OCI-LY3 (cell line): ENCODE data around the gene AMBRA1.

Experiments
- H2AFZ ChIP-seq: fragments of 200-600, 300-600 bp; shearing (Covaris generic); 2 replicates; pipeline ENCODE4 v1.6.0; 2014; ENCODE audit warnings: antibody characterized with exemption, low read depth, low read length
- H3K27ac ChIP-seq: fragments of 200-600, 300-600 bp; sonication (generic); 2 replicates; pipeline ENCODE4 v1.5.1; 2014; ENCODE audit warnings: mild to moderate bottlenecking, low read length, moderate library complexity, mixed read lengths
- H3K27me3 ChIP-seq: fragments of 200-600, 300-600 bp; sonication (generic); 2 replicates; pipeline ENCODE4 v1.6.1; 2014; ENCODE audit warnings: low read depth, low read length, mixed read lengths
- H3K36me3 ChIP-seq: fragments of 200-600, 300-600 bp; sonication (generic); replicated peaks from 2 replicates; pipeline ENCODE3; 2014; ENCODE audit warnings: low read depth, low read length, mixed read lengths
- H3K4me1 ChIP-seq: fragments of 300-600, 200-600 bp; sonication (generic); 2 replicates; pipeline ENCODE4 v1.6.1; 2014; ENCODE audit warnings: low read length, mixed read lengths
- H3K4me2 ChIP-seq: fragments of 200-600, 300-600 bp; sonication (generic); 2 replicates; pipeline ENCODE4 v1.6.1; 2014; ENCODE audit warnings: low read length, mixed read lengths
- H3K4me3 ChIP-seq: fragments of 300-600, 200-600 bp; sonication (generic); 2 replicates; pipeline ENCODE4 v1.5.1; 2014; ENCODE audit warnings: antibody characterized with exemption, mild to moderate bottlenecking, low read length, moderate library complexity
- H3K79me2 ChIP-seq: fragments of 300-600, 200-600 bp; shearing (Covaris generic); 2 replicates; pipeline ENCODE4 v1.6.1; 2014; ENCODE audit warnings: mild to moderate bottlenecking, low read length, mixed read lengths
- H3K9ac ChIP-seq: fragments of 300-600, 200-600 bp; shearing (Covaris generic); 2 replicates; pipeline ENCODE4 v1.6.0; 2014; ENCODE audit warnings: mild to moderate bottlenecking, low read length, moderate library complexity
- H3K9me3 ChIP-seq: fragments of 200-600, 300-600 bp; shearing (Covaris generic); 2 replicates; pipeline ENCODE4 v1.6.1; 2014; ENCODE audit warnings: low read length, mixed read lengths; ENCODE audit not compliant: insufficient read depth
- H4K20me1 ChIP-seq: fragments of 200-600, 300-600 bp; sonication (generic); 2 replicates; pipeline ENCODE4 v1.6.1; 2016; ENCODE audit warnings: low read length, mixed read lengths; ENCODE audit not compliant: insufficient read depth
- EZH2phosphoT487 ChIP-seq: fragments of 200-600 bp; shearing (Covaris generic); IDR thresholded peaks from 2 replicates; pipeline ENCODE4 v1.6.1; 2018; ENCODE audit warnings: antibody characterized with exemption, mixed run types, low read depth
- TF ChIP-seq, protein P1 (sequence below): fragments of 200-600, 300-600 bp; sonication (generic); IDR thresholded peaks from 2 replicates; pipeline ENCODE4 v1.5.1; 2014; ENCODE audit warnings: antibody characterized with exemption, low read length, low read depth

The AMBRA1 gene

DNA sequence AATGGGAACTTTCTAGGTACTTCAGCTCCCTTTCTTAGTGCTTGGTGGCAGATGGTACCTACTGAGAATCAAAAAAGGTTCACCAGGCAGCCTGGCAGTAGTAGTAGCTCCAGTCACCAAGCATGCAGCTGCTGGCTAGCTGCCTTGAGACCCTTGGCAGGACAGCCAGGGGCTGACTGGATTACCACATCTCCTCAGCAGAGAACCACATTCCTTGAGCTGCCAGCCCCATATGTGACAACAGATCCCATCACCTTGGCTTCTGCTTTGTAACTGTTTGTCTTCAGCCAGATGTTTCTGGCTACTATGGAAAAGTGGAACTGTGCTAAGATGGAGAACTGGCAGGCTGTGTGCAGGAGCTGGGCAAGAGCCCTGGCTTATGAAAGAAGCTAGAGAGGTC, 162.6 kb downstream of the AMBRA1 start:
- no peak for TF ChIP-seq EZH2phosphoT487
- TF ChIP-seq, protein P1, sequence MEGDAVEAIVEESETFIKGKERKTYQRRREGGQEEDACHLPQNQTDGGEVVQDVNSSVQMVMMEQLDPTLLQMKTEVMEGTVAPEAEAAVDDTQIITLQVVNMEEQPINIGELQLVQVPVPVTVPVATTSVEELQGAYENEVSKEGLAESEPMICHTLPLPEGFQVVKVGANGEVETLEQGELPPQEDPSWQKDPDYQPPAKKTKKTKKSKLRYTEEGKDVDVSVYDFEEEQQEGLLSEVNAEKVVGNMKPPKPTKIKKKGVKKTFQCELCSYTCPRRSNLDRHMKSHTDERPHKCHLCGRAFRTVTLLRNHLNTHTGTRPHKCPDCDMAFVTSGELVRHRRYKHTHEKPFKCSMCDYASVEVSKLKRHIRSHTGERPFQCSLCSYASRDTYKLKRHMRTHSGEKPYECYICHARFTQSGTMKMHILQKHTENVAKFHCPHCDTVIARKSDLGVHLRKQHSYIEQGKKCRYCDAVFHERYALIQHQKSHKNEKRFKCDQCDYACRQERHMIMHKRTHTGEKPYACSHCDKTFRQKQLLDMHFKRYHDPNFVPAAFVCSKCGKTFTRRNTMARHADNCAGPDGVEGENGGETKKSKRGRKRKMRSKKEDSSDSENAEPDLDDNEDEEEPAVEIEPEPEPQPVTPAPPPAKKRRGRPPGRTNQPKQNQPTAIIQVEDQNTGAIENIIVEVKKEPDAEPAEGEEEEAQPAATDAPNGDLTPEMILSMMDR: no peak
- no peak overlapping the region for H3K9ac ChIP-seq
- H3K4me2 ChIP-seq: no peak overlapping the region
- peaks cover 17% of the 10 kb centered on the region for H3K36me3 ChIP-seq
- no peaks in the 10 kb centered on the region for H3K79me2 ChIP-seq
- H3K9me3 ChIP-seq: no peaks in the 10 kb centered on the region
- H2AFZ ChIP-seq: no peak overlapping the region
- H3K4me1 ChIP-seq: peaks cover 11% of the 10 kb centered on the region
- H3K27ac ChIP-seq: no peak overlapping the region
- H3K4me3 ChIP-seq: no peak overlapping the region
- H4K20me1 ChIP-seq: 0 out of 2 replicates have a peak, but pooled peaks cover 5% of the 10 kb centered on the region
- no peaks in the 10 kb centered on the region for H3K27me3 ChIP-seq

DNA sequence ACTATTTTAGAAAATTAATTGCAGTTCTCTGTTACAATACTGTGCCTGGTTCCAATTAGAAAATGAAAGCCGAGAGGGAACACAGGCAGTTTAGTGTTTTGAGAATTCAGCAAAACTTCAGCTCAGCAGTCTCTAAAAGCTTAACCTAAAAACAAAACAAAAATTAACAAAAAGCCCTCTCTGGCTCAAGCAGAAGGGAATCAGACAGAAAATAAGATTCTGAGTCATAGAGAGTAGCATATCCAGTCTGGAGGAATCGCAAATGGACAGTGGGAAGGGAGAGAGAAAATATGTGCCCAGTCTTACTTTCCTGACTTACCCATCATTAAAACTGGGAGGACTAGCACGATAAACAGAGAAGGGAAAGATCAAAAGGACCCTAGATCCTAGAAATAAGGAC, 164.1 kb downstream of the AMBRA1 start:
- TF ChIP-seq EZH2phosphoT487: no peak
- TF ChIP-seq, protein P1: no peak
- Histone ChIP-seq H3K79me2 (no peaks in the 10 kb centered on the region), H3K36me3 (peaks cover 17% of the 10 kb centered on the region), H2AFZ (no peak overlapping the region), H3K27ac (no peak overlapping the region), H3K9me3 (no peaks in the 10 kb centered on the region), H3K4me3 (no peak overlapping the region), H3K27me3 (no peaks in the 10 kb centered on the region), H3K4me2 (no peak overlapping the region), H3K9ac (no peak overlapping the region), H3K4me1 (no peaks in the 10 kb centered on the region), H4K20me1 (no peaks in the 10 kb centered on the region)

DNA sequence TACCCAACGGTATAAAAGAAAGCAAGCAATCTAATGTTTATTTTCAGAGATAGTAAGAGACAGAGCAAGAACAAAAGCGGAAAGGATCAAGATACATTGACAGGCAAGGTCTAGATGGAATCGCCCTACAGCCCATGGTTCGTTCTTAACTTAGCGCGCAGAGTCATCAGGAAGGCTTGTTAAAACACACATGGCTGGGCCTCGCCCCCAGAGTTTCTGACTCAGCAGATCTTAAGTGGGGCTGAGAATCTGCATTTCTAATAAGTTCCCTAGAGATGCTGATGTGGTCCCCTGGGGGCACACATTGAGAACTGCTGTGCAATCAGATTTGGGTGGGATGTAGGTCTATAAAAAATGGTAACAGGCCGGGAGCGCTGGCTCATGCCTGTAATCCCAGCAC, 166.5 kb downstream of the AMBRA1 start:
- H3K36me3 ChIP-seq: peaks cover 7% of the 10 kb centered on the region
- H3K9ac ChIP-seq: no peak overlapping the region
- no peak overlapping the region for H2AFZ ChIP-seq
- no peaks in the 10 kb centered on the region for H3K27me3 ChIP-seq
- no peak overlapping the region for H3K27ac ChIP-seq
- no peaks in the 10 kb centered on the region for H3K4me1 ChIP-seq
- no peak overlapping the region for H3K4me3 ChIP-seq
- no peak overlapping the region for H3K4me2 ChIP-seq
- no peaks in the 10 kb centered on the region for H4K20me1 ChIP-seq
- TF ChIP-seq EZH2phosphoT487: no peak
- no peaks in the 10 kb centered on the region for H3K9me3 ChIP-seq
- no peaks in the 10 kb centered on the region for H3K79me2 ChIP-seq

DNA sequence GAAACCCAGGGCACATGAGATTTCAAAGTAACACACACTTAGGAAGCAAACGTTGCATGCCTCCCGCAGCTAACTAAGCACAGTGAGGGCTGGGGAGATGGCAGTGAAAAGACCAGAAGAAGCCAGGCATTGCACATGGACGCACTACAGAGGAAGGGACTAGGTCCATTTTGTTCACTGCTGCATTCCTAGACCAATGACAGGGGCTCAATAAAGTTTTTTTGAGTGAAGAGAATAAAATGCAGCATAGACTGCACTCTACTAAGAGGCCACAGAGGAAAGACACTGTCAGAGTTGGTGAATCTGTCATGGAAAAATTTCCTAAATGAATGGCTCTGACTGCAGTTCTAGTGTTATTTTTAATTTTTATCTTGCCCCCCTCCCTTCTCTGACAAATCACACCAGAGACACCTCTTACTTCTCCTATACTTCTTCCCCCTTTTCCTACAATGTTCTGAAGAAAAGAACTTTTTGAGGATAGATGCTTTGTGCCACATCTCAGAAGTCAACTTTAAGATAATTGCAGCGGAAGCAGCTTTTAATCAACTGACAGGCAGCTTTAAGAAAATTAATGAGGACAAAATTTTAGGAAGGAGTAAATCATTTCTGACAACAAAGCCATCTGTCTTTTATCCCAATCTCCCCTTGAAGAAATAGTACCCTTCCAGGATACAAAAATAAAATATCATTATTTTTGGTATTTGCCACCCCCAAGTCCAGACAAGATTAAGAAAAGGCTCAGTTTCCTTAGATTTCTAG, 167.4 kb downstream of the AMBRA1 start:
- H3K4me3 ChIP-seq: no peak overlapping the region
- no peak overlapping the region for H3K9ac ChIP-seq
- H3K27ac ChIP-seq: no peak overlapping the region
- no peaks in the 10 kb centered on the region for H4K20me1 ChIP-seq
- TF ChIP-seq EZH2phosphoT487: no peak
- TF ChIP-seq, protein P1: no peak
- no peak overlapping the region for H3K4me2 ChIP-seq
- no peaks in the 10 kb centered on the region for H3K4me1 ChIP-seq
- no peaks in the 10 kb centered on the region for H3K9me3 ChIP-seq
- H3K36me3 ChIP-seq: peaks cover 6% of the 10 kb centered on the region
- H3K79me2 ChIP-seq: no peaks in the 10 kb centered on the region
- no peaks in the 10 kb centered on the region for H3K27me3 ChIP-seq
- H2AFZ ChIP-seq: no peak overlapping the region
